H1 (cell line): ENCODE data around the gene PRKCA. TPM values are rescaled to one million over a fixed set of nuclear protein-coding genes. Genes with fewer than 3 reads are reported as not detected.

Experiments used
- CTCF ChIA-PET: fragments of 300-600 bp; sonication (Branson Sonifier 250); formaldehyde crosslinking; loops from one replicate; lab custom pipeline; 2021; ENCODE audit not compliant: partially characterized antibody; lab: Charles Lee
- POLR2A ChIA-PET: fragments of 300-600 bp; sonication (Branson Sonifier 250); formaldehyde crosslinking; loops from one replicate; lab custom pipeline; 2021; ENCODE audit warnings: inconsistent platforms; ENCODE audit not compliant: partially characterized antibody; lab: Charles Lee
- DNase-seq, 2 experiments: peaks; one replicate each; pipeline versions ENCODE4 v3.0.0 to v3.0.0-alpha.2; 2010 to 2022; ENCODE audit warnings: low spot score in 2 of 2, low read depth in 1 of 2, mixed read lengths in 1 of 2
- FAIRE-seq: peaks from 2 replicates; lab custom pipeline; 2011; peaks lifted over from hg19 to GRCh38; lab: Jason Lieb, UNC
- H2AFZ ChIP-seq: 2 replicates; pipeline ENCODE4 v1.8.1; 2012; ENCODE audit warnings: low read length, inconsistent platforms
- H2AK5ac ChIP-seq: 2 replicates; pipeline ENCODE4 v1.6.1; 2013; ENCODE audit warnings: low read depth, low read length
- H2BK120ac ChIP-seq: replicated peaks from 2 replicates; pipeline ENCODE3; 2013; ENCODE audit warnings: low read depth, low read length, inconsistent platforms
- H2BK12ac ChIP-seq: 2 replicates; pipeline ENCODE4 v1.6.1; 2013; ENCODE audit warnings: low read depth, low read length
- H2BK15ac ChIP-seq: 2 replicates; pipeline ENCODE4 v1.6.1; 2013; ENCODE audit warnings: low read length
- H2BK20ac ChIP-seq: 2 replicates; pipeline ENCODE4 v1.6.1; 2013; ENCODE audit warnings: low read length
- H2BK5ac ChIP-seq: 2 replicates; pipeline ENCODE4 v1.6.1; 2013; ENCODE audit warnings: low read depth, low read length
- H3K14ac ChIP-seq: 2 replicates; pipeline ENCODE4 v1.6.1; 2013; ENCODE audit warnings: inconsistent platforms; ENCODE audit not compliant: insufficient read length
- H3K18ac ChIP-seq: 2 replicates; pipeline ENCODE4 v1.6.1; 2013; ENCODE audit warnings: low read length; ENCODE audit errors: extremely low read depth
- H3K23ac ChIP-seq: 2 replicates; pipeline ENCODE4 v1.6.1; 2013; ENCODE audit warnings: inconsistent platforms; ENCODE audit not compliant: insufficient read length
- H3K23me2 ChIP-seq: 2 replicates; pipeline ENCODE4 v1.6.1; 2013; ENCODE audit warnings: low read depth, low read length
- H3K27ac ChIP-seq: 2 replicates; pipeline ENCODE4 v1.6.1; 2011; ENCODE audit warnings: low read depth, low read length, inconsistent platforms
- H3K27me3 ChIP-seq, 4 experiments: replicated peaks in 1 of 4; 1 replicate in 1 of 4; 2 replicates in 3 of 4; pipeline versions ENCODE4 v1.6.1 to v1.8.1; 2011 to 2013; ENCODE audit warnings: low read length in 3 of 4, mild to moderate bottlenecking in 3 of 4, inconsistent platforms in 2 of 4, mixed read lengths in 2 of 4, moderate library complexity in 1 of 4; ENCODE audit not compliant: control insufficient read depth in 3 of 4, insufficient read depth in 3 of 4; ENCODE audit errors: extremely low read depth in 1 of 4
- H3K36me3 ChIP-seq, 4 experiments: 2 replicates each; pipeline versions ENCODE4 v1.6.1 to v1.8.1; 2011 to 2013; ENCODE audit warnings: mild to moderate bottlenecking in 4 of 4, low read length in 3 of 4, moderate library complexity in 2 of 4, control low read depth in 1 of 4, inconsistent platforms in 1 of 4; ENCODE audit not compliant: insufficient read depth in 4 of 4, control insufficient read depth in 2 of 4
- H3K4ac ChIP-seq: replicated peaks from 2 replicates; pipeline ENCODE3; 2013; ENCODE audit warnings: low read length, low read depth, mixed read lengths, inconsistent platforms; ENCODE audit not compliant: insufficient read length
- H3K4me1 ChIP-seq, 4 experiments: replicated peaks in 1 of 4; 1 replicate in 1 of 4; 2 replicates in 3 of 4; pipeline versions ENCODE4 v1.6.1 to v1.8.1; 2011 to 2013; ENCODE audit warnings: low read length in 3 of 4, inconsistent platforms in 2 of 4, mixed read lengths in 1 of 4; ENCODE audit not compliant: insufficient read depth in 4 of 4, control insufficient read depth in 3 of 4
- H3K4me2 ChIP-seq, 2 experiments: 2 replicates each; pipeline versions ENCODE4 v1.6.1 to v1.8.1; 2011 to 2013; ENCODE audit warnings: low read depth in 2 of 2, low read length in 2 of 2, control low read depth in 1 of 2, inconsistent platforms in 1 of 2, mild to moderate bottlenecking in 1 of 2; ENCODE audit not compliant: insufficient read depth in 1 of 2
- H3K4me3 ChIP-seq, 4 experiments: fragments of 200-600, 300-600 bp in 1 of 4; sonication (generic), shearing (Covaris generic), sonication (Bioruptor Twin) in 1 of 4; 2 replicates each; pipeline versions ENCODE4 v1.5.1 to v1.8.1; 2011 to 2016; ENCODE audit warnings: low read length in 4 of 4, low read depth in 3 of 4, control low read depth in 2 of 4, inconsistent platforms in 2 of 4, mild to moderate bottlenecking in 2 of 4, mixed read lengths in 1 of 4, moderate library complexity in 1 of 4; ENCODE audit not compliant: insufficient read depth in 2 of 4; ENCODE audit errors: extremely low read depth in 1 of 4
- H3K56ac ChIP-seq: replicated peaks from 2 replicates; pipeline ENCODE3; 2013; ENCODE audit warnings: low read depth, mild to moderate bottlenecking, mixed read lengths, low read length, inconsistent platforms; ENCODE audit not compliant: insufficient read length
- H3K79me1 ChIP-seq: 2 replicates; pipeline ENCODE4 v1.6.1; 2013; ENCODE audit warnings: low read depth, low read length, control low read depth
- H3K79me2 ChIP-seq, 2 experiments: 2 replicates each; pipeline versions ENCODE4 v1.6.1 to v1.8.1; 2012 to 2013; ENCODE audit warnings: low read length in 2 of 2, mild to moderate bottlenecking in 2 of 2, inconsistent platforms in 1 of 2; ENCODE audit not compliant: insufficient read depth in 2 of 2, control insufficient read depth in 1 of 2
- H3K9ac ChIP-seq, 4 experiments: replicated peaks in 1 of 4; 1 replicate in 1 of 4; 2 replicates in 3 of 4; pipeline versions ENCODE4 v1.6.1 to v1.8.1; 2011 to 2013; ENCODE audit warnings: low read depth in 3 of 4, low read length in 3 of 4, control low read depth in 2 of 4, mild to moderate bottlenecking in 2 of 4, moderate library complexity in 2 of 4, inconsistent platforms in 1 of 4; ENCODE audit errors: extremely low read depth in 1 of 4
- H3K9me3 ChIP-seq, 2 experiments: 2 replicates each; pipeline versions ENCODE4 v1.6.1 to v1.8.1; 2012 to 2013; ENCODE audit warnings: mild to moderate bottlenecking in 2 of 2, moderate library complexity in 2 of 2, control low read depth in 1 of 2, inconsistent platforms in 1 of 2, low read depth in 1 of 2, low read length in 1 of 2, mixed read lengths in 1 of 2; ENCODE audit not compliant: insufficient read depth in 2 of 2
- H4K20me1 ChIP-seq, 2 experiments: replicated peaks in 1 of 2; 2 replicates each; pipeline versions ENCODE3 to v1.8.1; 2011 to 2013; ENCODE audit warnings: inconsistent platforms in 2 of 2, low read length in 2 of 2, mild to moderate bottlenecking in 1 of 2; ENCODE audit not compliant: insufficient read depth in 2 of 2, control insufficient read depth in 1 of 2
- H4K5ac ChIP-seq: 2 replicates; pipeline ENCODE4 v1.6.1; 2013; ENCODE audit warnings: low read length, low read depth, mixed read lengths, inconsistent platforms; ENCODE audit not compliant: insufficient read length
- H4K8ac ChIP-seq: 2 replicates; pipeline ENCODE4 v1.8.0; 2013; ENCODE audit warnings: mild to moderate bottlenecking, moderate library complexity, low read length, inconsistent platforms; ENCODE audit not compliant: insufficient read depth; ENCODE audit errors: extremely low read depth
- H4K91ac ChIP-seq: replicated peaks from 2 replicates; pipeline ENCODE3; 2013; ENCODE audit warnings: low read length, mixed read lengths, inconsistent platforms; ENCODE audit not compliant: insufficient read length
- BACH1 ChIP-seq: IDR thresholded peaks from 2 replicates; pipeline ENCODE4 v1.6.1; 2012; ENCODE audit warnings: low read length, improper control_type of control experiment
- HDAC2 ChIP-seq, 2 experiments: fragments of 300-600 bp in 1 of 2; sonication (generic) in 1 of 2; IDR thresholded peaks; 2 replicates each; pipeline ENCODE4 v1.6.1; 2011 to 2012; ENCODE audit warnings: low read depth in 2 of 2, low read length in 2 of 2, mild to moderate bottlenecking in 2 of 2, moderate library complexity in 2 of 2, borderline replicate concordance in 1 of 2, inconsistent platforms in 1 of 2
- POU5F1 ChIP-seq: IDR thresholded peaks from 2 replicates; pipeline ENCODE4 v1.6.1; 2011; ENCODE audit warnings: low read depth, mild to moderate bottlenecking, low read length, moderate library complexity
- RAD21 ChIP-seq, 2 experiments: IDR thresholded peaks in 1 of 2; conservative IDR thresholded peaks in 1 of 2; 2 replicates each; pipeline ENCODE4 v1.6.1; 2011; ENCODE audit warnings: low read depth in 2 of 2, low read length in 2 of 2, improper control_type of control experiment in 1 of 2, inconsistent platforms in 1 of 2, mild to moderate bottlenecking in 1 of 2, moderate library complexity in 1 of 2
- YY1 ChIP-seq: IDR thresholded peaks from 2 replicates; pipeline ENCODE4 v1.6.1; 2011; ENCODE audit warnings: low read depth, mild to moderate bottlenecking, low read length
- WGBS, 2 experiments: shearing (Covaris generic) in 1 of 2; methylation state at CpG; one replicate each; pipeline versions ENCODE4 v1.1.6 to v1.1.7; 2013 to 2015; ENCODE audit warnings: low lambda C conversion rate in 2 of 2, mixed read lengths in 2 of 2, inconsistent platforms in 1 of 2, low coverage in 1 of 2, missing lambda C conversion rate in 1 of 2; ENCODE audit not compliant: insufficient replicate concordance in 2 of 2, insufficient coverage in 1 of 2, insufficient read length in 1 of 2; ENCODE audit errors: extremely low coverage in 1 of 2, missing lambda C conversion rate in 1 of 2; 5-methylcytosine and 5-hydroxymethylcytosine counted together
- polyA plus RNA-seq, 7 experiments: library from polyadenylated mRNA; depleted of rRNA in 3 of 7; stranded (reverse) in 5 of 7; unstranded in 2 of 7; fragments of >200 nt in 5 of 7; fragments of 200-250 nt in 2 of 7; gene quantifications; 1 replicate in 5 of 7; 2 replicates in 1 of 7; 4 replicates in 1 of 7; pipeline versions ENCODE4 v1.2.1 to v1.2.3, GENCODE V29; 2011 to 2013; ENCODE audit warnings: missing spikeins in 2 of 7, mixed read lengths in 2 of 7
- total RNA-seq: library from RNA; stranded (reverse); fragmentation: NEBNext Ultra II Directional; extraction: Animal tissue kit (Norgen Biotek cat#: 25700); gene quantifications from 2 replicates; pipeline ENCODE4 v1.2.1, GENCODE V29; 2021
- TF ChIP-seq, protein P1 (sequence below): IDR thresholded peaks from 2 replicates; pipeline ENCODE4 v1.6.1; 2012; ENCODE audit warnings: inconsistent platforms
- TF ChIP-seq, protein P2 (sequence below): IDR thresholded peaks from 2 replicates; pipeline ENCODE4 v1.6.1; 2012; ENCODE audit warnings: low read length, inconsistent platforms
- TF ChIP-seq, protein P3 (sequence below): IDR thresholded peaks from 2 replicates; pipeline ENCODE4 v1.6.1; 2011; ENCODE audit warnings: low read depth, mild to moderate bottlenecking, low read length; ENCODE audit not compliant: insufficient read depth

The PRKCA gene
- total and polyA plus RNA-seq, 2 of the 8 experiments (the other 6 are each of a cell fraction or from before 2014, with no cell fraction given) = 5.8 to 17.8 TPM

DNA sequence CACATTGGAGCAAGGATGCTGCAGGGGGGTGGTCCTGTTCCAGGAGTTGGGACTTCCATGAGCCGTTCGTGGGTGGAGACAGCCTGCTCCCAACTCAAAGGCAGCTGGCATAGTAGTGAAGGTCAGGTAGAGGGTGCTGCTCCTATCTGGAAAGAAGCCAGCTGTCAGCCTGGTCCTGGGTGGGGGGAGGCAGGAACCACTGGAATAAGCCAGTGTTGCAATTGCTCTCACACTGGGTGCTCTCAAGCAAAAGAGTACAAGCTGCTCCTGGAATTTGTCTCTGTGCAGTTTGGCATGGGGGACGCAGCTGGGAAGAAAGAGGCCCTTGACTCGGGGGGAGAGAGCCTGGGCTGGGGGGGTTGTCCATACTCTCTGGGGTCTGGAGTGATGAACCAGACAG, 541.2 kb downstream of the PRKCA start:
- FAIRE-seq = no peak
- 95% methylated on average over 4 of the region's 4 CpGs; no CpG with 5 or more reads in 1 of the 2 experiments for WGBS, 2 experiments
- CTCF ChIA-PET = interaction anchor here (0.6 to 2.0 kb wide), 12 partner anchors 8 to 357 kb away, joined by 3 to 8 read pairs (median 4); no protein-coding TSS in a partner anchor
- TF ChIP-seq POU5F1 (no peak), YY1 (no peak), BACH1 (no peak), HDAC2 (IDR thresholded peaks at IDR 0.05; ENCODE audit: borderline replicate concordance in 1 of 2, low read depth in 2 of 2, low read length in 2 of 2) (no peak), RAD21 (IDR thresholded peaks at IDR 0.05 in 1 of 2, conservative IDR thresholded peaks at IDR 0.05 in 1 of 2; ENCODE audit: low read depth in 2 of 2, low read length in 2 of 2) (no peak)
- TF ChIP-seq, protein P1, sequence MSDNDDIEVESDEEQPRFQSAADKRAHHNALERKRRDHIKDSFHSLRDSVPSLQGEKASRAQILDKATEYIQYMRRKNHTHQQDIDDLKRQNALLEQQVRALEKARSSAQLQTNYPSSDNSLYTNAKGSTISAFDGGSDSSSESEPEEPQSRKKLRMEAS = no peak
- TF ChIP-seq, protein P2, sequence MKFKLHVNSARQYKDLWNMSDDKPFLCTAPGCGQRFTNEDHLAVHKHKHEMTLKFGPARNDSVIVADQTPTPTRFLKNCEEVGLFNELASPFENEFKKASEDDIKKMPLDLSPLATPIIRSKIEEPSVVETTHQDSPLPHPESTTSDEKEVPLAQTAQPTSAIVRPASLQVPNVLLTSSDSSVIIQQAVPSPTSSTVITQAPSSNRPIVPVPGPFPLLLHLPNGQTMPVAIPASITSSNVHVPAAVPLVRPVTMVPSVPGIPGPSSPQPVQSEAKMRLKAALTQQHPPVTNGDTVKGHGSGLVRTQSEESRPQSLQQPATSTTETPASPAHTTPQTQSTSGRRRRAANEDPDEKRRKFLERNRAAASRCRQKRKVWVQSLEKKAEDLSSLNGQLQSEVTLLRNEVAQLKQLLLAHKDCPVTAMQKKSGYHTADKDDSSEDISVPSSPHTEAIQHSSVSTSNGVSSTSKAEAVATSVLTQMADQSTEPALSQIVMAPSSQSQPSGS = no peak
- TF ChIP-seq, protein P3, sequence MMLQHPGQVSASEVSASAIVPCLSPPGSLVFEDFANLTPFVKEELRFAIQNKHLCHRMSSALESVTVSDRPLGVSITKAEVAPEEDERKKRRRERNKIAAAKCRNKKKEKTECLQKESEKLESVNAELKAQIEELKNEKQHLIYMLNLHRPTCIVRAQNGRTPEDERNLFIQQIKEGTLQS = no peak

More for the DNA sequence above, 541.2 kb downstream of the PRKCA start:
- Histone ChIP-seq H2BK20ac (no peak overlapping the region), H3K4me2 (no peak overlapping the region), H2AK5ac (no peak overlapping the region), H4K5ac (no peak overlapping the region), H3K27me3 (no peaks in the 10 kb centered on the region), H3K79me1 (0 out of 2 replicates have a peak, but pooled peaks cover 2% of the 10 kb centered on the region), H3K79me2 (no peaks in the 10 kb centered on the region), H2BK12ac (no peak overlapping the region), H2AFZ (no peak overlapping the region), H3K4me3 (no peak overlapping the region), H3K14ac (no peak overlapping the region), H3K9me3 (peaks cover 5 to 13% of the 10 kb centered on the region in 2 experiments), H3K27ac (no peak overlapping the region), H4K91ac (no peak overlapping the region), H4K20me1 (no peaks in the 10 kb centered on the region), H2BK5ac (no peak overlapping the region), H3K4ac (no peak overlapping the region), H3K36me3 (no peaks in the 10 kb centered on the region), H3K23me2 (no peaks in the 10 kb centered on the region), H3K23ac (no peak overlapping the region), H3K56ac (no peak overlapping the region), H3K4me1 (no peaks in the 10 kb centered on the region), H2BK15ac (no peak overlapping the region), H3K9ac (no peak overlapping the region), H3K18ac (no peak overlapping the region), H4K8ac (no peak overlapping the region), H2BK120ac (no peak overlapping the region)
- no peak for DNase-seq
- POLR2A ChIA-PET = no interaction called here
